Heart left ventricle (tissue), 13 donors: ENCODE measurements around the gene TESMIN.

Experiments used
- POLR2A ChIP-seq, 2 donors: fragments of 450-650 bp; IDR thresholded peaks; one replicate each; pipeline ENCODE4 v1.6.1; 2017; ENCODE audit warnings: antibody characterized with exemption in 2 of 2, mild to moderate bottlenecking in 2 of 2, moderate library complexity in 2 of 2
- TF ChIP-seq, protein P1 (sequence below), 12 donors: fragments of 200-600 bp; sonication (generic) in 4 of 12; IDR thresholded peaks; one replicate each; pipeline versions ENCODE4 v1.5.0 to v1.8.0; 2018 to 2022; ENCODE audit warnings: antibody characterized with exemption in 12 of 12, mild to moderate bottlenecking in 5 of 12
- donor health status: ischemic (EF 13 %, LVEDD 7.1; RV severe dilation, severe dysfunction).
- donor health status: DM: no; HTN: yes; CAD: no.
- donor health status: DM: no; HTN: no; CAD: no.
- donor health status: ischemic (EF 25% LVEDD 6.9; RV normal size, moderate dysfunction).
- donor health status: ischemic (EF 25% LVEDD 5.7; RV mildly dilated, moderate dysfunction).
- donor health status: ischemic (EF 35%, LVEDD 5.7; RV mildly dilated, moderate dysfunction).
- donor health status: nonischemic (EF 11% LVEDD 7.7; RV severe dilation, severe dysfunction).
- donor health status: DM: yes; HTN: yes; CAD: no.
- donor health status: PGD.
- donor health status: ischemic (EF 29% LVEDD 5.4; RV normal size, mild dysfunction).
- donor health status: nonischemic (EF 23%, LVEDD 6.1; RV moderate dilation, normal function).

DNA sequence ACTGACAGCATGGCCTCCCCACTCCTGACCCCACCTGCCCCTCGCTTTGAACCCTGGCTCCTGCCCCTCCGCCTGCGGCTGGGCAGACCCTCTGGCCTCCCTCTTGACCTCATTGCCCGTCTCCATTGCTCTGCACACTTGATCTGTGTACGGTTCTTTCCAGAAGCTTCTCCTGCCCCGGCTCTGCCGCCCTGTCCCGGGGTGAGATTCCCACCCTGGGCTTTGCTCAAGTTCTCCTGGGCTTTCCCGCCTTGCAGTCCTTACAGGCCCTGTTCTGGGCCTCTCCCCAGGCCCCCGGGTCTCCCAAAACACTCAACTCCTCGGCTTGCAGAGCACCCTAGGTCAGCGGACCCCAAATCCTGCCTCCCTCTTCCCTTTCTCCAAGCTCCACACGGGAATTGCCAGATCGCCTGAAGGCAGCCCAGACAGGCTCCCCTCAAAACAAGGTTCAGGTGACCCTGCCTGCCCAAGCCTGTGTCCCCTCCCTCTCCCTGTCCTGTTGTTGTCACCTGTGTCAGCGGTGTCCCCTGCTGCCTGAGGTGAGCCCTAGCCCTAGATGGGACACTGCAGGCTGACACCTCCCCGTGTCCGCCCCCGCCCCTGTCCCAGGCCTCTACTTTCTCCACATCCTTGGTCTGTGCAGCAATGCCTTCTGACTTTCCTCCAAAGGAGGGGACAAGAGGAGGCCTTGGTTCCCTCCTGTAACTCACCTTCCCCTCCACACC is 65.5 kb downstream of the TESMIN start:
- TF ChIP-seq POLR2A (IDR thresholded peaks at IDR 0.05): no peak
- TF ChIP-seq, protein P1, sequence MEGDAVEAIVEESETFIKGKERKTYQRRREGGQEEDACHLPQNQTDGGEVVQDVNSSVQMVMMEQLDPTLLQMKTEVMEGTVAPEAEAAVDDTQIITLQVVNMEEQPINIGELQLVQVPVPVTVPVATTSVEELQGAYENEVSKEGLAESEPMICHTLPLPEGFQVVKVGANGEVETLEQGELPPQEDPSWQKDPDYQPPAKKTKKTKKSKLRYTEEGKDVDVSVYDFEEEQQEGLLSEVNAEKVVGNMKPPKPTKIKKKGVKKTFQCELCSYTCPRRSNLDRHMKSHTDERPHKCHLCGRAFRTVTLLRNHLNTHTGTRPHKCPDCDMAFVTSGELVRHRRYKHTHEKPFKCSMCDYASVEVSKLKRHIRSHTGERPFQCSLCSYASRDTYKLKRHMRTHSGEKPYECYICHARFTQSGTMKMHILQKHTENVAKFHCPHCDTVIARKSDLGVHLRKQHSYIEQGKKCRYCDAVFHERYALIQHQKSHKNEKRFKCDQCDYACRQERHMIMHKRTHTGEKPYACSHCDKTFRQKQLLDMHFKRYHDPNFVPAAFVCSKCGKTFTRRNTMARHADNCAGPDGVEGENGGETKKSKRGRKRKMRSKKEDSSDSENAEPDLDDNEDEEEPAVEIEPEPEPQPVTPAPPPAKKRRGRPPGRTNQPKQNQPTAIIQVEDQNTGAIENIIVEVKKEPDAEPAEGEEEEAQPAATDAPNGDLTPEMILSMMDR (IDR thresholded peaks at IDR 0.05): no peak
